ENCODE measurements around the gene CCDC88C. TPM values are rescaled to one million over a fixed set of nuclear protein-coding genes. Genes with fewer than 3 reads are reported as not detected.

The CCDC88C gene
- total RNA-seq: 10 to 100 TPM; 32.5 to 54.4 TPM

GRCh38 chr14:91417120-91417982 is at the start of gene CCDC88C:
CCDC88C (minus strand) TSS chr14:91417820; CDS start chr14:91417690, 130 bp downstream.
- TF ChIP-seq CTCF (IDR thresholded peaks at IDR 0.05) (peak in 2 of 4 experiments; percentile 11 to 52), POLR2A (IDR thresholded peaks at IDR 0.05) (no peak)

GRCh38 chr14:91466192-91466591 is 48.6 kb upstream of the CCDC88C start:
- Histone ChIP-seq H3K36me3 (peaks cover 2 to 5% of the 10 kb centered on the region in 2 donors), H3K9me3 (no peaks in the 10 kb centered on the region), H3K4me1 (replicated peaks) (no peaks in the 10 kb centered on the region), H3K4me3 (no peak overlapping the region), H3K27me3 (replicated peaks; ENCODE audit: insufficient read depth) (no peaks in the 10 kb centered on the region), H3K27ac (no peak overlapping the region)
- no peak for DNase-seq (ENCODE audit: low spot score)
- TF ChIP-seq CTCF (IDR thresholded peaks at IDR 0.05) (no peak), POLR2AphosphoS5 (IDR thresholded peaks at IDR 0.05) (no peak), POLR2A (IDR thresholded peaks at IDR 0.05) (no peak)
- intact Hi-C loops (cut with DNase I): no loop called here
- WGBS: 20% methylated on average over 4 of the region's 4 CpGs

More at GRCh38 chr14:91417120-91417982, at the start of gene CCDC88C:
- Histone ChIP-seq H3K27me3 (replicated peaks; ENCODE audit: insufficient read depth) (no peaks in the 10 kb centered on the region), H3K9me3 (no peaks in the 10 kb centered on the region), H3K4me1 (replicated peaks) (peaks cover 7% of the 10 kb centered on the region), H3K27ac (peak within 1 kb of the TSS; percentile 75 to 79), H3K4me3 (peak within 1 kb of the TSS; percentile 61 to 65), H3K36me3 (no peaks in the 10 kb centered on the region)
- 2% methylated on average over 47 of the region's 103 CpGs for WGBS
- intact Hi-C loops (cut with DNase I): no loop called here
- peak; percentile 66 for DNase-seq (ENCODE audit: low spot score)

- 59% methylated on average over 3 of the region's 3 CpGs for WGBS
- TF ChIP-seq CTCF (IDR thresholded peaks at IDR 0.05) (no peak), POLR2A (IDR thresholded peaks at IDR 0.05) (no peak), POLR2AphosphoS5 (IDR thresholded peaks at IDR 0.05) (no peak)
- no peak for DNase-seq (ENCODE audit: low spot score)
- H3K36me3 ChIP-seq: peaks cover 0 to 2% of the 10 kb centered on the region in 2 donors
- no peaks in the 10 kb centered on the region for H3K9me3 ChIP-seq
- H3K4me1 ChIP-seq (replicated peaks): no peaks in the 10 kb centered on the region
- no peaks in the 10 kb centered on the region for H3K27me3 ChIP-seq (replicated peaks; ENCODE audit: insufficient read depth)
- H3K4me3 ChIP-seq: no peak overlapping the region
- intact Hi-C loops (cut with DNase I): no loop called here
- H3K27ac ChIP-seq: no peak overlapping the region
These were observed 47.1 kb upstream of the CCDC88C start for GRCh38 chr14:91464615-91465205.

GRCh38 chr14:91458612-91459011 is 41.0 kb upstream of the CCDC88C start:
- DNase-seq (ENCODE audit: low spot score): no peak
- no peak overlapping the region for H3K27ac ChIP-seq
- no peaks in the 10 kb centered on the region for H3K9me3 ChIP-seq
- no peaks in the 10 kb centered on the region for H3K36me3 ChIP-seq
- no peak for TF ChIP-seq CTCF (IDR thresholded peaks at IDR 0.05)
- TF ChIP-seq POLR2AphosphoS5 (IDR thresholded peaks at IDR 0.05): no peak
- TF ChIP-seq POLR2A (IDR thresholded peaks at IDR 0.05): no peak
- no peaks in the 10 kb centered on the region for H3K4me1 ChIP-seq (replicated peaks)
- 87% methylated on average over 5 of the region's 5 CpGs for WGBS
- no peaks in the 10 kb centered on the region for H3K27me3 ChIP-seq (replicated peaks; ENCODE audit: insufficient read depth)
- intact Hi-C loops (cut with DNase I): no loop called here
- H3K4me3 ChIP-seq: no peak overlapping the region

Measured in prostate gland (tissue), 2 donors.